Karpas-422 (cell line): ENCODE data around the gene TBC1D17. TPM values are rescaled to one million over a fixed set of nuclear protein-coding genes. Genes with fewer than 3 reads are reported as not detected.

Experiments
- DNase-seq: peaks from one replicate; pipeline ENCODE4 v3.0.0-alpha.2; 2015
- H2AFZ ChIP-seq: fragments of 200-600 bp; sonication (generic); 2 replicates; pipeline ENCODE4 v1.6.1; 2014; ENCODE audit warnings: antibody characterized with exemption, low read length, mixed read lengths
- H3K27ac ChIP-seq: fragments of 200-600 bp; sonication (generic); 2 replicates; pipeline ENCODE4 v1.5.1; 2014; ENCODE audit warnings: mild to moderate bottlenecking, low read length, moderate library complexity
- H3K27me3 ChIP-seq: fragments of 200-600 bp; sonication (generic); 2 replicates; pipeline ENCODE4 v1.6.1; 2014; ENCODE audit warnings: low read length, mixed read lengths
- H3K36me3 ChIP-seq: fragments of 200-600 bp; sonication (generic); 2 replicates; pipeline ENCODE4 v1.6.1; 2014; ENCODE audit warnings: low read length, mixed read lengths; ENCODE audit not compliant: insufficient read depth
- H3K4me1 ChIP-seq: fragments of 200-600 bp; sonication (generic); 2 replicates; pipeline ENCODE4 v1.6.1; 2014; ENCODE audit warnings: mild to moderate bottlenecking, low read length, mixed read lengths
- H3K4me2 ChIP-seq: fragments of 200-600 bp; sonication (generic); 2 replicates; pipeline ENCODE4 v1.6.1; 2014; ENCODE audit warnings: low read length, low read depth, mild to moderate bottlenecking; ENCODE audit not compliant: poor library complexity, severe bottlenecking
- H3K4me3 ChIP-seq: fragments of 200-600 bp; sonication (generic); 2 replicates; pipeline ENCODE4 v1.5.1; 2014; ENCODE audit warnings: mild to moderate bottlenecking, antibody characterized with exemption, low read length, mixed read lengths
- H3K79me2 ChIP-seq: fragments of 200-600 bp; sonication (generic); 2 replicates; pipeline ENCODE4 v1.6.1; 2014; ENCODE audit warnings: mild to moderate bottlenecking, low read length, mixed read lengths
- H3K9ac ChIP-seq: fragments of 200-600 bp; sonication (generic); 2 replicates; pipeline ENCODE4 v1.6.0; 2014; ENCODE audit warnings: low read length
- H3K9me2 ChIP-seq: fragments of 200-600 bp; sonication (generic), shearing (Covaris generic); replicated peaks from 2 replicates; pipeline ENCODE4 v1.6.0; 2014; ENCODE audit warnings: mild to moderate bottlenecking, low read length, moderate library complexity; ENCODE audit not compliant: insufficient read depth
- H3K9me3 ChIP-seq: fragments of 300-700, 200-600 bp; sonication (generic); 2 replicates; pipeline ENCODE4 v1.6.1; 2014; ENCODE audit warnings: low read length, mixed read lengths
- H4K20me1 ChIP-seq: fragments of 200-600 bp; sonication (generic); 2 replicates; pipeline ENCODE4 v1.6.1; 2014; ENCODE audit warnings: mild to moderate bottlenecking, antibody characterized with exemption, low read length, low read depth; ENCODE audit not compliant: insufficient read depth
- total RNA-seq: library from RNA; depleted of rRNA; stranded (reverse); fragments of >200 nt; shearing (Covaris generic); gene quantifications from 2 replicates; pipeline ENCODE4 v1.2.3, GENCODE V29; 2014; ENCODE audit warnings: low replicate concordance; rRNA removed

TBC1D17 gene
- total RNA-seq: 13.6 and 17.8 TPM in 2 replicates

GRCh38 chr19:49877020-49877878 is at the start of gene TBC1D17, which contains the start of gene AKT1S1:
Gene TBC1D17, plus strand, starts transcription at chr19:49877702. Its CDS starts 22 bp downstream, at chr19:49877724.
Gene AKT1S1, minus strand, starts transcription at chr19:49877355. Its CDS starts 4,060 bp downstream, at chr19:49873295.
- Histone ChIP-seq H3K27me3 (no peaks in the 10 kb centered on the region), H3K9ac (peak within 1 kb of the TSS; percentile 97), H3K4me1 (peaks cover 25% of the 10 kb centered on the region), H3K4me3 (peak within 1 kb of the TSS; percentile 84), H3K9me2 (no peaks in the 10 kb centered on the region), H3K36me3 (peaks cover 16% of the 10 kb centered on the region; the same call in 1 of the 2 replicates), H2AFZ (peak within 1 kb of the TSS; percentile 62), H4K20me1 (no peaks in the 10 kb centered on the region), H3K4me2 (peak within 1 kb of the TSS; percentile 75), H3K27ac (peak within 1 kb of the TSS; percentile 86), H3K79me2 (peaks cover 30% of the 10 kb centered on the region), H3K9me3 (no peaks in the 10 kb centered on the region)
- DNase-seq: peak; percentile 100

DNA sequence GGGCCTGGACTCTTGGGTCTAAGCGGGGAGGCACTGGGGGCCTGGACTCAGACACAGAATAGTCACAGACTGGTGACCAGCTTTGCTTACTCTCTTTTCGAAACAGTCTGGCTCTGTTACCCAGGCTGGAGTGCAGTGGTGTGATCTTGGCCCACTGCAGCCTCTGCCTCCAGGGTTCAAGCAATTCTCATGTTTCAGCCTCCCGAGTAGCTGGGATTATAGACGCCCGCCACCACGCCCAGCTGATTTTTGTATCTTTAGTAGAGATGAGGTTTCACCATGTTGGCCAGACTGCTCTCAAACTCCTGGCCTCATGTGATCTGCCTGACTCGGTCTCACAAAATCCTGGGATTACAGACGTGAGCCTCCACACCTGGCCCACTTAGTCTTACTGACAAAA is 48.3 kb upstream of the TBC1D17 start:
- Histone ChIP-seq H3K4me1 (peaks cover 9% of the 10 kb centered on the region), H3K27me3 (no peaks in the 10 kb centered on the region), H3K36me3 (peaks cover 18% of the 10 kb centered on the region; the same call in 1 of the 2 replicates), H4K20me1 (no peaks in the 10 kb centered on the region), H3K4me2 (no peak overlapping the region), H3K4me3 (no peak overlapping the region), H3K27ac (no peak overlapping the region), H3K9ac (no peak overlapping the region), H3K9me3 (no peaks in the 10 kb centered on the region), H3K79me2 (peaks cover 5% of the 10 kb centered on the region), H3K9me2 (no peaks in the 10 kb centered on the region), H2AFZ (no peak overlapping the region)
- no peak for DNase-seq

GRCh38 chr19:49829721-49830120 is 47.8 kb upstream of the TBC1D17 start:
- Histone ChIP-seq H3K4me2 (no peak overlapping the region), H3K9me3 (no peaks in the 10 kb centered on the region), H3K27me3 (no peaks in the 10 kb centered on the region), H3K4me1 (peaks cover 9% of the 10 kb centered on the region), H3K9ac (no peak overlapping the region), H3K9me2 (no peaks in the 10 kb centered on the region), H4K20me1 (no peaks in the 10 kb centered on the region), H3K79me2 (peaks cover 5% of the 10 kb centered on the region; the same call in 1 of the 2 replicates), H3K4me3 (no peak overlapping the region), H3K27ac (no peak overlapping the region), H3K36me3 (peaks cover 16% of the 10 kb centered on the region; the same call in 1 of the 2 replicates), H2AFZ (no peak overlapping the region)
- DNase-seq: no peak

- H3K4me3 ChIP-seq: no peak overlapping the region
Observed at GRCh38 chr19:49830766-49831165, 46.7 kb upstream of the TBC1D17 start.

DNA sequence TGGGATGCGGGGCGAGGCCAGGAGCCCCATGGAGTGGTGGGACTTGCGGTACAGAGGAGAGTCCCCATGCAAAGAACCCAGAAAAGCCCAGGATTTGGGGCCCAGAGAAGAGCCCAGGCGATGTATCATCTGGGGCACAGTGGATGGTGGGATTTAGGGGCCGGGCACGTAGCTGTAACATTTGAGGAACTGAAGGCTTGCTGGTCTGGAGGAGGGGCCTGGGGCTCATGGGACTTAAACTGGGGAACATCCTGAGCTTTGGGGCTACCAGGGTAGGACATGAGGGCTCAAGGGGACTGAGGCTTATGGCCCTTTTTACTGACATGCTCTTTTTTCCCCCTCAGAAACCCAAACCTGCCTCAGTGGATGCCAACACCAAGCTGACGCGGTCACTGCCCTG is 45.9 kb upstream of the TBC1D17 start:
- Histone ChIP-seq H3K4me3 (no peak overlapping the region), H3K9me2 (no peaks in the 10 kb centered on the region), H3K4me1 (peaks cover 9% of the 10 kb centered on the region), H2AFZ (no peak overlapping the region), H3K9me3 (no peaks in the 10 kb centered on the region), H3K9ac (no peak overlapping the region), H4K20me1 (no peaks in the 10 kb centered on the region), H3K79me2 (no peaks in the 10 kb centered on the region), H3K4me2 (no peak overlapping the region), H3K36me3 (peaks cover 9% of the 10 kb centered on the region; the same call in 1 of the 2 replicates), H3K27me3 (no peaks in the 10 kb centered on the region), H3K27ac (no peak overlapping the region)
- no peak for DNase-seq

More at GRCh38 chr19:49830766-49831165, 46.7 kb upstream of the TBC1D17 start:
- no peak overlapping the region for H3K4me2 ChIP-seq
- no peak overlapping the region for H3K27ac ChIP-seq
- H3K9ac ChIP-seq: no peak overlapping the region
- no peaks in the 10 kb centered on the region; the same call in 1 of the 2 replicates for H3K79me2 ChIP-seq
- H4K20me1 ChIP-seq: no peaks in the 10 kb centered on the region
- peaks cover 9% of the 10 kb centered on the region; the same call in 1 of the 2 replicates for H3K36me3 ChIP-seq
- no peaks in the 10 kb centered on the region for H3K9me3 ChIP-seq
- H3K9me2 ChIP-seq: no peaks in the 10 kb centered on the region
- H3K27me3 ChIP-seq: no peaks in the 10 kb centered on the region
- DNase-seq: no peak
- no peak overlapping the region for H2AFZ ChIP-seq
- peaks cover 9% of the 10 kb centered on the region for H3K4me1 ChIP-seq

DNA sequence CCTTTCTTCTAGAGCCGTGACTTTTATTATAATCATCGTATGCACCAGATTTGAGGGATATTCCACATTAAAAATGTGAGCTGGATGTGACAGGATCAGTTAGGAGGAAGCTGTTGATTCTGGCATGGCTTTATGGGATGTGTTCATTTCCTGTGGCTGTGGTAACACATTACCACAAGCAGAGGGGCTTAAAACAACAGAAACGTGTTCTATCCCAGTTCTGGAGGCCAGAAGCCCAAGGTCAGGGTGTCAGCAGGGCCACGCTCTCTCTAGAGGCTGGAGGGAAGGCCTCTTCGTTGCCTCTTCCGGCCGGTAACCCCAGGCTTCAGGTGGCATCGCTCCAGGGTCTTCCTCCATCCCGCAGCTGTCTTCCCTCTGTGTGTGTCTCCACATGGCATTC is 44.9 kb upstream of the TBC1D17 start:
- peaks cover 15% of the 10 kb centered on the region; the same call in 1 of the 2 replicates for H3K36me3 ChIP-seq
- no peaks in the 10 kb centered on the region for H3K9me3 ChIP-seq
- no peaks in the 10 kb centered on the region for H3K9me2 ChIP-seq
- H3K27ac ChIP-seq: no peak overlapping the region
- no peak overlapping the region for H3K4me3 ChIP-seq
- H3K4me1 ChIP-seq: peaks cover 9% of the 10 kb centered on the region
- H3K79me2 ChIP-seq: no peaks in the 10 kb centered on the region
- H3K27me3 ChIP-seq: no peaks in the 10 kb centered on the region
- H4K20me1 ChIP-seq: no peaks in the 10 kb centered on the region
- DNase-seq: no peak
- no peak overlapping the region for H3K4me2 ChIP-seq
- H2AFZ ChIP-seq: no peak overlapping the region
- H3K9ac ChIP-seq: no peak overlapping the region

DNA sequence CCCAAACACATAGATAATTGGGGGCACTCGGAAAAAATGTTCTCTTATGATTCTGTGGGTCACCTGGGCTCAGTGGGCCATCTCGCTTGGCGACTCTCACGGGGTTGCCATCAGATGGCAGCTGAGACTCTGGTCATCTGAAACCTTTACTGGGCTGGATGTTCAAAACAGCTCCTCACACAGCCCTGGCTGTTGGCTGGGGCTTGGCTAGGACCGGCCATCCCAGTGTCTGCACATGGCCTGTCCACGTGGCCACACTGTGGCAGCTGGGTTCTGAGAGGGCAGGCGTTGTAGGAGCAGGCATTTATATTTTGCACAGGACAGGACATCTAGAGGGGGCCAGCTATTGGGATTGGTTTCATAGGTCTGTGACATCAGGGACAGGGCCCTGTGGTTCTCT is 43.9 kb upstream of the TBC1D17 start:
- peaks cover 9% of the 10 kb centered on the region for H3K4me1 ChIP-seq
- peaks cover 15% of the 10 kb centered on the region; the same call in 1 of the 2 replicates for H3K36me3 ChIP-seq
- no peaks in the 10 kb centered on the region for H3K27me3 ChIP-seq
- no peaks in the 10 kb centered on the region for H3K9me2 ChIP-seq
- DNase-seq: no peak
- no peak overlapping the region for H3K27ac ChIP-seq
- no peak overlapping the region for H3K9ac ChIP-seq
- no peak overlapping the region for H2AFZ ChIP-seq
- no peaks in the 10 kb centered on the region for H3K9me3 ChIP-seq
- no peak overlapping the region for H3K4me2 ChIP-seq
- no peaks in the 10 kb centered on the region for H4K20me1 ChIP-seq
- H3K79me2 ChIP-seq: no peaks in the 10 kb centered on the region
- H3K4me3 ChIP-seq: no peak overlapping the region

DNA sequence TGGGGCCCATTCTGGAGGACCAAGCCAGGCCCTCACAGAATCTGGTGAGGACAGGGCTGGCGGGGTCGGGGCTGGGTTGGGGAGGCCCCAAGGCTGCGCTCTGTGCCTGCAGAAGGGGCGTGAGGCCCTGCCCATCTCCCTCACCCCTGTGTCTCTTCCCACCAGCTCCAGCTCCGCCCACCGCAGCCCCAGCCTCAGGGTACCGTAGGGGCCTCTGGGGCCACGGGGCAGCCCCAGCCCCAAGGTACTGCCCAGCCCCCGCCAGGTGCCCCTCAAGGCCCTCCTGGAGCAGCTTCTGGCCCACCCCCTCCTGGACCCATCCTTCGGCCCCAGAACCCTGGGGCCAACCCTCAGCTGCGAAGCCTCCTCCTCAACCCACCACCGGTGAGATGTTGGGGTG is 41.9 kb upstream of the TBC1D17 start:
- DNase-seq: no peak
- Histone ChIP-seq H2AFZ (no peak overlapping the region), H3K27ac (no peak overlapping the region), H3K9me2 (no peaks in the 10 kb centered on the region), H3K36me3 (peaks cover 21% of the 10 kb centered on the region; the same call in 1 of the 2 replicates), H3K4me1 (no peaks in the 10 kb centered on the region), H3K9me3 (no peaks in the 10 kb centered on the region), H3K27me3 (no peaks in the 10 kb centered on the region), H3K4me2 (no peak overlapping the region), H4K20me1 (0 out of 2 replicates have a peak, but pooled peaks cover 8% of the 10 kb centered on the region), H3K4me3 (no peak overlapping the region), H3K9ac (no peak overlapping the region), H3K79me2 (no peaks in the 10 kb centered on the region)
